ENCODE data around the gene PCDHGB6.
"Not testable (repeated sequence)": the region's sequence is repeated elsewhere in the genome, so short reads cannot be mapped to it uniquely, and the experiment has no call there.

The PCDHGB6 gene

GRCh38 chr5:141412854-141413539 lies 5.2 kb downstream of the PCDHGB6 start, which contains the start of gene PCDHGA10:
TSS of gene PCDHGA10 (plus strand) at chr5:141412987. CDS start at chr5:141413176, 189 bp downstream.
- H3K36me3 ChIP-seq (ENCODE audit: control insufficient read depth, insufficient read depth, low read length) = no peaks in the 10 kb centered on the region
- H3K4me1 ChIP-seq (ENCODE audit: control insufficient read depth, insufficient read depth, low read length) = no peaks in the 10 kb centered on the region
- peak within 1 kb of the TSS; percentile 52 for H3K9ac ChIP-seq (ENCODE audit: low read length)
- H3K27me3 ChIP-seq (ENCODE audit: control insufficient read depth, insufficient read depth, low read length) = peaks cover 18% of the 10 kb centered on the region
- H3K4me3 ChIP-seq (ENCODE audit: low read depth, low read length) = peak within 1 kb of the TSS; percentile 69
- H3K9me3 ChIP-seq (ENCODE audit: control insufficient read depth, insufficient read depth, low read depth, low read length) = peaks cover 25% of the 10 kb centered on the region
- no peak within 1 kb of the TSS for H3K27ac ChIP-seq (ENCODE audit: low read depth, low read length)

- H3K27ac ChIP-seq (ENCODE audit: low read depth, low read length) = no peak overlapping the region
- H3K36me3 ChIP-seq (ENCODE audit: control insufficient read depth, insufficient read depth, low read length) = no peaks in the 10 kb centered on the region
- peak overlapping the region; percentile 69 for H3K4me3 ChIP-seq (ENCODE audit: low read depth, low read length)
- H3K9ac ChIP-seq (ENCODE audit: low read length) = peak overlapping the region; percentile 52
- no peaks in the 10 kb centered on the region for H3K4me1 ChIP-seq (ENCODE audit: control insufficient read depth, insufficient read depth, low read length)
- peaks cover 29% of the 10 kb centered on the region for H3K9me3 ChIP-seq (ENCODE audit: control insufficient read depth, insufficient read depth, low read depth, low read length)
- peaks cover 19% of the 10 kb centered on the region for H3K27me3 ChIP-seq (ENCODE audit: control insufficient read depth, insufficient read depth, low read length)
These were observed 5.8 kb downstream of the PCDHGB6 start for GRCh38 chr5:141413540-141414069.

- Histone ChIP-seq H3K9me3 (ENCODE audit: control insufficient read depth, insufficient read depth, low read depth, low read length) (peaks cover 37% of the 10 kb centered on the region), H3K27me3 (ENCODE audit: control insufficient read depth, insufficient read depth, low read length) (peaks cover 15% of the 10 kb centered on the region)
- H3K9ac ChIP-seq (ENCODE audit: low read length); H3K27ac ChIP-seq (ENCODE audit: low read depth, low read length); H3K36me3 ChIP-seq (ENCODE audit: control insufficient read depth, insufficient read depth, low read length); H3K4me3 ChIP-seq (ENCODE audit: low read depth, low read length); H3K4me1 ChIP-seq (ENCODE audit: control insufficient read depth, insufficient read depth, low read length): not testable (repeated sequence)
These were observed 6.9 kb downstream of the PCDHGB6 start for GRCh38 chr5:141414548-141415274.

- H3K4me1 ChIP-seq (ENCODE audit: control insufficient read depth, insufficient read depth, low read length); H3K27ac ChIP-seq (ENCODE audit: low read depth, low read length); H3K9ac ChIP-seq (ENCODE audit: low read length); H3K4me3 ChIP-seq (ENCODE audit: low read depth, low read length); H3K36me3 ChIP-seq (ENCODE audit: control insufficient read depth, insufficient read depth, low read length): not testable (repeated sequence)
- peaks cover 14% of the 10 kb centered on the region for H3K27me3 ChIP-seq (ENCODE audit: control insufficient read depth, insufficient read depth, low read length)
- H3K9me3 ChIP-seq (ENCODE audit: control insufficient read depth, insufficient read depth, low read depth, low read length) = peaks cover 36% of the 10 kb centered on the region
These were observed 7.4 kb downstream of the PCDHGB6 start for GRCh38 chr5:141415275-141415618.

GRCh38 chr5:141417494-141418172 lies 9.8 kb downstream of the PCDHGB6 start, which contains the start of gene PCDHGB7:
TSS of gene PCDHGB7 (plus strand) at chr5:141417677. CDS start at chr5:141417860, 183 bp downstream.
- H3K4me3 ChIP-seq (ENCODE audit: low read depth, low read length) = peak within 1 kb of the TSS; percentile 85
- peaks cover 50% of the 10 kb centered on the region for H3K9me3 ChIP-seq (ENCODE audit: control insufficient read depth, insufficient read depth, low read depth, low read length)
- H3K9ac ChIP-seq (ENCODE audit: low read length) = peak within 1 kb of the TSS; percentile 59

GRCh38 chr5:141419074-141419880 lies 11.5 kb downstream of the PCDHGB6 start:
- H3K27ac ChIP-seq (ENCODE audit: low read depth, low read length) = no peak overlapping the region
- peaks cover 3% of the 10 kb centered on the region; the same call in 1 of the 2 replicates for H3K36me3 ChIP-seq (ENCODE audit: control insufficient read depth, insufficient read depth, low read length)
- peaks cover 51% of the 10 kb centered on the region for H3K9me3 ChIP-seq (ENCODE audit: control insufficient read depth, insufficient read depth, low read depth, low read length)
- H3K27me3 ChIP-seq (ENCODE audit: control insufficient read depth, insufficient read depth, low read length) = peaks cover 22% of the 10 kb centered on the region
- no peak overlapping the region for H3K9ac ChIP-seq (ENCODE audit: low read length)
- H3K4me3 ChIP-seq (ENCODE audit: low read depth, low read length) = no peak overlapping the region
- H3K4me1 ChIP-seq (ENCODE audit: control insufficient read depth, insufficient read depth, low read length) = no peaks in the 10 kb centered on the region

More at GRCh38 chr5:141417494-141418172, 9.8 kb downstream of the PCDHGB6 start, which contains the start of gene PCDHGB7:
- H3K4me1 ChIP-seq (ENCODE audit: control insufficient read depth, insufficient read depth, low read length); H3K27ac ChIP-seq (ENCODE audit: low read depth, low read length); H3K36me3 ChIP-seq (ENCODE audit: control insufficient read depth, insufficient read depth, low read length): not testable (repeated sequence)
- H3K27me3 ChIP-seq (ENCODE audit: control insufficient read depth, insufficient read depth, low read length) = peaks cover 22% of the 10 kb centered on the region

- Histone ChIP-seq H3K36me3 (ENCODE audit: control insufficient read depth, insufficient read depth, low read length) (peaks cover 3% of the 10 kb centered on the region; the same call in 1 of the 2 replicates), H3K4me3 (ENCODE audit: low read depth, low read length) (peak within 1 kb of the TSS; percentile 68), H3K9me3 (ENCODE audit: control insufficient read depth, insufficient read depth, low read depth, low read length) (peaks cover 52% of the 10 kb centered on the region), H3K9ac (ENCODE audit: low read length) (peak within 1 kb of the TSS; percentile 47), H3K27me3 (ENCODE audit: control insufficient read depth, insufficient read depth, low read length) (peaks cover 22% of the 10 kb centered on the region), H3K4me1 (ENCODE audit: control insufficient read depth, insufficient read depth, low read length) (no peaks in the 10 kb centered on the region), H3K27ac (ENCODE audit: low read depth, low read length) (no peak within 1 kb of the TSS)
These were observed 13.2 kb downstream of the PCDHGB6 start, which contains the start of gene PCDHGA11 for GRCh38 chr5:141420855-141421488. TSS of gene PCDHGA11 (plus strand) at chr5:141421051. CDS start at chr5:141421228, 177 bp downstream.

GRCh38 chr5:141421489-141421855 lies 13.7 kb downstream of the PCDHGB6 start:
- Histone ChIP-seq H3K9me3 (ENCODE audit: control insufficient read depth, insufficient read depth, low read depth, low read length) (peaks cover 57% of the 10 kb centered on the region), H3K27ac (ENCODE audit: low read depth, low read length) (no peak overlapping the region), H3K4me1 (ENCODE audit: control insufficient read depth, insufficient read depth, low read length) (no peaks in the 10 kb centered on the region), H3K4me3 (ENCODE audit: low read depth, low read length) (peak overlapping the region; percentile 68), H3K9ac (ENCODE audit: low read length) (no peak overlapping the region), H3K36me3 (ENCODE audit: control insufficient read depth, insufficient read depth, low read length) (peaks cover 3% of the 10 kb centered on the region; the same call in 1 of the 2 replicates), H3K27me3 (ENCODE audit: control insufficient read depth, insufficient read depth, low read length) (peaks cover 22% of the 10 kb centered on the region)

- no peak overlapping the region for H3K9ac ChIP-seq (ENCODE audit: low read length)
- H3K36me3 ChIP-seq (ENCODE audit: control insufficient read depth, insufficient read depth, low read length) = peaks cover 7% of the 10 kb centered on the region
- peaks cover 22% of the 10 kb centered on the region for H3K27me3 ChIP-seq (ENCODE audit: control insufficient read depth, insufficient read depth, low read length)
- no peaks in the 10 kb centered on the region for H3K4me1 ChIP-seq (ENCODE audit: control insufficient read depth, insufficient read depth, low read length)
- H3K9me3 ChIP-seq (ENCODE audit: control insufficient read depth, insufficient read depth, low read depth, low read length) = peaks cover 70% of the 10 kb centered on the region
- no peak overlapping the region for H3K27ac ChIP-seq (ENCODE audit: low read depth, low read length)
- no peak overlapping the region for H3K4me3 ChIP-seq (ENCODE audit: low read depth, low read length)
These were observed 15.0 kb downstream of the PCDHGB6 start for GRCh38 chr5:141422742-141423291.
